Measurements from ENCODE around the gene DOCK9.

- TF ChIP-seq CTCF (IDR thresholded peaks at IDR 0.05; ENCODE audit: low read length) (no peak), EZH2phosphoT487 (IDR thresholded peaks at IDR 0.05; ENCODE audit: low read length) (no peak)
These were observed 56.1 kb downstream of the DOCK9 start for GRCh38 chr13:98921786-98922185.
